Activated CD4-positive, alpha-beta T cell treated with anti-CD3 and anti-CD28 coated beads, Interleukin-2, amount 50 U/mL, for 1 hour (primary cell): ENCODE data around the gene ZMYND8.
A peak's percentile ranks its signal among the peaks of the same experiment; 100 is the strongest.
"Not testable (repeated sequence)": the region's sequence is repeated elsewhere in the genome, so short reads cannot be mapped to it uniquely, and the experiment has no call there.

Experiments
- DNase-seq: peaks from one replicate; pipeline ENCODE4 v3.0.0-alpha.2; 2020

The ZMYND8 gene

DNA sequence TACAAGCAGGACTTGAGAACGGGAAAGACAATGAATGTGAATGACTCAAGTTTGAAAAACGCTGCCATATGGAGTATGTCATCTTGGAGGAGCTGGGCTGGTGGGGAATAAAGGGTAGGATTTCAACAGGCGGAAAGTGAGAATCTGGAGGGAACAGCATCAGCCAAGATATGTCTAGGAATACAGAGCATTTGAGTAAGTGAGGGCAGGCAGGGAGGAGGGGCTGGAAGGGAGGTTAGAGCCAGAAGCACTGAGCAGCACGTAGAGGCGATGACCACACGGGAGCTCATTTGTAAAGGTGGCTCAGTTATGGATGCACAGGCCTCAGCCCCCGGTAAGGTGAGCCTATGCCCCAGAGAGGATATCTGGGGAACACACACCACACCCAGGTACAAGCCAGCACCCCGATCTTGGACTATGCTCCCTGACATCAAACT, 115.1 kb downstream of the ZMYND8 start:
- DNase-seq: no peak

DNA sequence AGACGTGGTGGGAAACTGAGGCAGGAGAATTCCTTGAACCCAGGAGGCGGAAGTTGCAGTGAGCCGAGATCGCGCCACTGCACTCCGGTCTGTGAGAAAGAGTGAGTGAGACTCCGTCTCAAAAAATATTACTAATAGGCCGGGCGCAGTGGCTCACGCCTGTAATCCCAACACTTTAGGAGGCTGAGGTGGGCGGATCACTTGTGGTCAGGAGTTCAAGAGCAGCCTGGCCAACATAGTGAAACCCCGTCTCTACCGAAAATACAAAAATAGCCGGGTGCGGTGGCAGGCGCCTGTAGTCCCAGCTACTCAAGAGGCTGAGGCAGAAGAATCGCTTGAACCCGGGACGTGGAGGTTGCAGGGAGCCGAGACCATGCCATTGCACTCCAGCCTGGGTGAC, 116.4 kb downstream of the ZMYND8 start:
- not testable (repeated sequence) for DNase-seq

DNA sequence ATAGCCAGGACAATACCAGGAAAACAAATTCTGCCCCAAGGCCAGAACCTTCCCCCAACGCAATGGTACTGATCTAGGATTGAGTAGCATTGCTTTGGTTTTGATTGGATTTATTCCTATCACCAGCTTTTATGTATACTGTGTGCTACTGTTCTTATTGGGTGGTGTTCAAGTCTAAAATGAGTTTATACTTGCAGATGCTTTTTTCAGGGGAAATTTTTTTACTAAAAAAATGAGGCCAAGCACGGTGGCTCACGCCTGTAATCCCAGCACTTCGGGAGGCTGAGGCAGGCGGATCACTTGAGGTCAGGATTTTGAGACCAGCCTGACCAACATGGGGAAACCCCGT, 116.8 kb downstream of the ZMYND8 start:
- no peak for DNase-seq

DNA sequence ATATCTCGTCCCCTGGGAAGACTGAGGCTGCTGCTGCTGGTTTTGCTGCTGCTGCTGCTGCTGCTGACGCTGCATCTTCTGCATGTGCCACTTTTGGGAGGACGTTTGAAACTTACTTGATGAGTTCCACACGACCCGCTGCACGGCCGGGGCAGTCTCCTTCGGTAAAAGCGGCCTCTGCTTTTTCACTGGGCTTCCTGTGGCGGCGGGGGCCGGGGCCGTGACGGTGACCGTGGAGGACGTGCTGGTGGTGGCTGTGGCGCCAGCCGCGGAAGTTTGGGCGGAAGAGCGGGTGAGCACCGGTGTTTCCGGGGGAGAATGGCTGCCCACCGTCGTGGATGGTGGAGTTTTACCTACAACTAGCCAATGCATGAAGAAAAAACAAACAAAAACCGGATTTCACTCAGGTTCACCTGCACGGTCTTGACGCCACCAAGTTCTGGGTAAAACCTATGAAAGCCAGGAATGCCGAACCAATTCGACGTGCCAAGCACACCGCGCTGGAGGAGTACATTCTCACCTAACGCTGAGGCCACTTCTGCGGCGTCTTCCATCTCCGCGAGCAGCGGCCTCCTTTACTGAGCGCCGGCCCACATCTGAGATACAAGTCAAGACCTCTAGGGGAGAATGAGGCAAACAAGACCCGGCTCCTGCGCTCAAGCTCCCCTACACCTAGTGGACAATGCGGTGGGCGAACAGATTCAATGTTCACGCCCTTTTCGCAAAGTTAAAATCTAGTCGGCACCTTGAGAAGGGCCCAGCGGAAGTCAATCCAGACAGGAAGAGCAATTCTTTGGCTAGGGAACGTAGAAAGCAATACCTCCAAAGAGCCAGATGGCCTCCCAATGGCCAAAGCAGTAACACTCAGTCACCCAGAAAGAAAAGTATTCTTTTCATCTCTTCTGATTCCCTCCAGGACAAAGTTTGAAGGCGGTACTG, 117.5 kb downstream of the ZMYND8 start:
- DNase-seq: no peak

DNA sequence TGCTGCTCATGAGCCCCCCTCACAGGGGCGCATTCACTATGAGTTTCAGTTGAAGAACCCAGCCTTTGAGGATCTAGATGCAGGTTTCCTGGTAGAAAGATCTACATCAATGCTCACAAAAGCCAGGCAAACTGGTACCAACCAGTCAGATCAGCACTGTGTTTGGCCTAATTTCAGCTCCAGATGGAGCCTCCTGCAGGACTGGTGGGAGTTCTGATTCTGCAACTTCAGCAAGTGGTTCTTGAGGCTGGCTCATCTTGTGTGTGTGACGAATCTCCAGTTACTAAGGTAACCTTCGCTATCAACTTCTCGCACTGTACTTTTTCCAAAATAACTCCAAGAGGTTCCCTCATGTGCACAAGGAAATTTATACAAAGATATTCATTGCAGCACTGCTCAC, 118.8 kb downstream of the ZMYND8 start:
- DNase-seq: no peak

DNA sequence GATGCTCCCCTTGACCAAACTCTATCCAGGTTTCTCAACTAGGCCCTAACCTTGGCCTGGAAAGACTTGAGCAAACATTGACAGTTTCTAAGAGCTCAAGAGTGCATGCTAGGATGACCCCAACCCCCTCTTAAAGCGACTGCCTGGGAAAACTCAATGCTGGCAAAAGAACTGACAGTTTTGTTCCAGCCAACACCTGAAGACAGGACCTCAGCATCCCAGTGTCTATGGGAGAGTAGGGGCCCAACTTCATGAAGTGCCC, 119.9 kb downstream of the ZMYND8 start:
- no peak for DNase-seq

DNA sequence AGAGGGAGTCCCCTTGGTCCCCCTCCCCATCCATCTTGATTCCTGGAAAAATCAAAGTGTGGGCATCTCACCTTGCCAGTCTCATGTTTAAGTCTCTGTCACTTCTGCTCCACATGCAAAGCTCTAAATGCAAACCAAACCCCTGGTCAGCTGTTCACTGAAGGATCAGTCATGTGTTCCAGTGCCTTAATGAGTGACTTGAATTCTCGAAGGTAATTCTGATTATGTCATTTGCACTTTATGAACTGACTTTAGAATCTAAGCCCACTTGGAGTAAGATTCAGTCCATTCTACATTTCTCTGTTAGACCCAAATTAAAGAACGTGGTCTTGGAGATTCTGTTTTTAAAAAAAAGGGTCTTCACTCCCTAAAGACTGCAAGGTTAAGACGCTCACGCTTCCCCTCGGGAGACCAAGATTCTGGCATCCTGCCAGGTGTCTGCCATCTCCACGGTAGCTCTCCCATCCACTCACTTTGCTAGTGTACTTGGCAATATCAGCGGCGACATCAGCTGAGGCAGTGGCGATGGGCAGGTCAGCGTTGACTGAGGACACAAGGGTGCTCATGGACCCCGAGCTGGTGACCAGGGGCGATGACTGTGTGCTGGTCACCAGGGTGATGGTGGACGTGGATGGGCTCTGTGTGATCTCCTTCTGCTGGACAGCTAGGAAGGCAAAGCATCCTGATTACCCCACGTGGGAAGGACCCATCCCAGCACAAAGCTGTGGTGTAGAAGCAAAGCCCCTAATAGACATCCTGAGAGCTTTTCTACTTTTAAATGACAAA, 120.5 kb downstream of the ZMYND8 start:
- DNase-seq: no peak

DNA sequence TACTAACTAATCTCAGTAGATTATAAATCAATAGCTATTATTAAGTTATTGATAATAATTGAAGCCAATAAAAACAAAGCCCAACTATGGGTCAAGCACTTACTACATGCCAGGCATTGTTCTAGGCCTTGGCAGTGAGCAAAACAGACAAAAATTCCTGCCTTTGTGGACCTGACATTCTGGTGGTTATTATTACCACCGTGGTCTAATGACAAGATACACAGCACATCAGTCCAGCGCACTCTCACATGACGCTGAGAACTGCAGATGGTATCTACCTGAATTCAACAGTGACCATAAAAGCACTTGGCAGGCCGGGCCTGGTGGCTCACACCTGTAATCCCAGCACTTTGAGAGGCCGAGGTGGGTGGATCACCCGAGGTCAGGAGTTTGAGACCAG, 121.4 kb downstream of the ZMYND8 start:
- DNase-seq: no peak

DNA sequence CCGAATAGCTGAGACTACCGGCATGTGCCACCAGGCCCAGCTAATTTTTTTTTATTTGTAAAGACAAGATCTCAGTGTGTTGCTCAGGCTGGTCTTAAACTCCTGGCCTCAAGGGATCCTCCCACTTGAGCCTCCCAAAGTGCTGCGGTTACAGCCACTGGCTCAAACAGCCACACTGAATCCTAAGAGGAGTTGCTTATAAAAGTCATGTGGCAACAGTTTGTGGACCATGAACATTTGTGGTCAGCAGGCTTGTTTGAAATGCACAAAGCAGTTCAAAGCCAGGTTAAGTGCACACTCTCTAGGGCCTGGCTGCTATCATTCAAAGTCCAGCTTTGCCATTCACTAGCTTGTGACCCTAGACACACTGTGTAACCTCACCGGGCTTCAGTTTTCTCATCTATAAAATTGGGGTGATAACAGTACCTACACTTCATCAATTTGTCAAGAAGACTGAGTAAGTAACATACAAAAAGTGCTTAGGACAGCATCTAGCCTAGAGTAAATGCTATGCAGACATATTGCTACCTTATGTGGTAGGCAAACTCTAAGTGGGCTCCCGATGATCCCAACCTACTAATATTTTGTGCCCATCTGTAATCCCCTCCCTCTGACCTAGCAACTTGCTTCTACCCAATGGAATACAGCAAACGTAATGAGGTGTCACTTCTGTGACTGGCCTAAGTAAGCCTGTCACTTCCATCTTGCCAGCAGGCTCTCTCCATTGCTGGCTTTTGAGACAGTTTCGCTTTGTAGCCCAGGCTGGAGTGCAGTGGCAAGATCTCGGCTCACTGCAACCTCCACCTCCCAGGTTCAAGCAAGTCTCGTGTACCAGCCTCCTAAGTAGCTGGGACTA, 122.9 kb downstream of the ZMYND8 start:
- no peak for DNase-seq

DNA sequence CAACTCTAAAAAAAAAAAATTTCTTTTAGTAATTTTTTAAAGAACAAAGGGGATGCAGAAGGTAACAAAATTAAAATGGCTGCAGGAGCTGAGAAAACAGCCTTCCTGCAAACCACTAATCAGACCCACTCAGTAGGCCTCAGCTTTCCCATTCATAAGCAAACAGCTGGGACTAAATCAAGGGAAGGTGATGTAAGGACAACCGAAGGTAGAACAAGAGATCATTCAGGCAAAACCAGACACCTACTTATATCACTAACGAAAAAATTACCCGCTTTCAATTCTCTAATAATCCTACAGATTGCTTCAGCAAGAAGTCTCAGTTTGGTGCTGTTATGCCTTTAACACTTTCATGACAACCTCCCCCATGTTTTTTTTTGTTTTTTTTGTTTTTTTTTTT, 124.0 kb downstream of the ZMYND8 start:
- DNase-seq: no peak

DNA sequence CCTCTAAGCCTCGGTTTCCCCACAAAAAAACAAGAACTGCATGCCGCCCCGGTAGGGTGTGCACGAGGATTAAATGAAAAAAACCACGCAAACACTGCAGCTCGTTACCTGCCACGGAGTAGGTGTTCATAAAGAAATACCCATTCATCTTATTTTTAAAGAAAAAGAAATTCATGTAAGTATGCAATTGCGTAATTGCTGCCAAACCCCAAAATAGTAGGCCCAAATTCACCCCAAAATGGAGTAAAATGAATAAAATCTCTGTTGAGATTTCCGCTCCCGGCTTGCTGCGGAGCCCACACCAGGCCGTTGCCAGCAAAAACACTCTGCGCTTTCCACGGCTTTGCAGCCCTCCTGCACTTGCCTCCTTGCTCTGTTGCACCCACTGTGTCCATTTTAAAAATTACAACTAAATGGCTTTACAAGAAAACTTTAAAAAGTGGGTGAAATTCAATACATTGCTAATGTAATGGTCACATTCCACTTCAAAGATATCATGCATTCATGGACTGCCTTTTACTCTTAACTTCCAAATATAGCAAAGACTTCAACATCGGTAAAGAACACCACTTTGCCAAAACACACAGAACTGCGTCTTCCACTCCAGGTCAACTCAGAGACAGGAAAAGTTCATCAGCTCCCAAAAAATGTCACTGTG, 125.0 kb downstream of the ZMYND8 start:
- no peak for DNase-seq

DNA sequence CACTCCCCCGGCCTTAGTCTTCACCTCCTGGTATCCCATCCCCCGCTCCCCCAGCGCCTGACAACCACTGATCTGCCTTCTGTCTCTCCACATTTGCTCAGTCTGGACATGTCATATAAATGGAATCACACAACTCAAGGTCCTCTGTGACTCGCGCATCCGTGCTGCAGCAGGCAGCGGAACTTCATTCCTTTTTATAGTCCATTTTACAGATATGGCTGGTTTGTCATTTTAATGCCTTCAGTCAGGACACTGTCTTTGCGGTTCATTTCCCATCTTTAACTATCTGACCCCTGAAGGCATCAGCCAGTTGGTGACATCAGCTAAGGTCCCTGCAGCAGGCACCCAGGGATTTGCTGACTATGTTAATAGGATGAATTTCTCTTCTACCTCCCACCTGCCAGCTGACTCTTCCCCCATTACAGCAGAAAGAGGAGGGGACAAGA, 125.7 kb downstream of the ZMYND8 start:
- no peak for DNase-seq

DNA sequence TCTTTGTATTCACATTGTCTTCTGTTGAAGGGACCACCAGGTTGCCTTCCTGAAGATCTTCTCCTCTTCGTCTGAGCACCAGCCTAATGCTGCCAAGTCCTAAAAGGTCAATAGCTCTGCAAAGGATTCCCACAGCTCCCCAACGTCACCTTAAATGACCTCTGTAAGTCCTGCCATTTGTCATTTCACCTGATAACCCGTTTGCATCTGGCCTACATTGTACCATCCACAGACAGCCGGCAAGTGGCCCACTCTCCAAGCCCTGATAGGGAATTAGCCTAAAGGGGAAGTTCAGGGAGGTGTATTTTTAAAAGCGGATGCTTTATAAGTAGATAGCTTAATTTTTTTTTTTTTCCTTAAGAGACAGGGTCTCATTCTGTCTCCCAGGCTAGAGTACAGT, 127.8 kb downstream of the ZMYND8 start:
- DNase-seq: no peak

DNA sequence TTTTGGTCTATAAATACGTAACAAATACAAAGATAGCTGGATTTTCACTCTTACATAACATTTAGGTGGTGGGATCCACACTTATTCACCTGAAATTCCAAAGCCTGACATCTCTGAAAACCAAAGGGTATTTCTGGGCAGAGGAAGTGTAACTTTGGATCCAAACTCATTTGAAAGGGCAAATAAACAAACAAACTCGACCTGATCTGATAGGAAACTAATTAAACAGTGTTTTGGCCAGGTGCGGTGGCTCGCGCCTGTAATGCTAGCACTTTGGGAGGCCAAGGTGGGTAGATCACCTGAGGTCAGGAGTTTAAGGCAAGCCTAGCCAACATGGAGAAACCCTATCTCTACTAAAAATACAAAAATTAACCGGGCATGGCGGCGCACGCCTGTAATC, 128.9 kb downstream of the ZMYND8 start:
- DNase-seq: no peak

DNA sequence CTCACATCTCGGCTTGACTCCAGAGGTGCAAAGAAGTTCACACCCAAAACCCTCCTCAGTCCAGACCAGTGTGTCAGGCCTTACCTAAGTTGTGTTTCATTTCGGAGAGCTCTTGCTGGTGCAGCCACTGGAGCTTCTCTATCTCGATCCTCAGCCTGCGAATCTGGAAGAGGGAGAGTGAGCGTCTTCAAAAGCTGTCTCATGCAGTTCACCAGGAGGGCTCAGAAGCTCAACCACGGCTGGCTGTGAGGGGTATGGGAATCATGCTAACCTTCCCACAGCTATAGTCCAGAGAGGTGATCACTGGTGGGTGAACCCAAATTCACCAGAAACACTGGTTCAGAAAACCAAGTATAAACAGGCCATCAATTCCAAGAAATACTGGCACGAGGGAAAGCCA, 129.4 kb downstream of the ZMYND8 start:
- DNase-seq: no peak

DNA sequence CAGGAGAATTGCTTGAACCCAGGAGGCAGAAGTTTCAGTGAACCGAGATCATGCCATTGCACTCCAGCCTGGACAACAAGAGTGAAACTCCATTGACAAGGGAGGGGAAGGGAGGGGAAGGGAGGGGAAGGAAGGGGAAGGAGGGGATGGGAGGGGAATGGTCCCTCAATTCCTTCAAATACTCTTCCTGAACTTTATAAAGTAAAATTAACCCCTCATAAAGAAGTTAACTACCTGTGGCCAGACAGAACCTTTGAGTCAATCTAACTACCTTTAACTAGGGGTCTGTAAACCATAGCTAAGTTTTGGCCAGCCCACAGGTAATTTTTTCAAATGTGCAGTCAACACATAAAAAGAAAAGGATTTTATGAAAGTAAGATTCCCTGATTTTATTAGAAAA, 131.0 kb downstream of the ZMYND8 start:
- no peak for DNase-seq

DNA sequence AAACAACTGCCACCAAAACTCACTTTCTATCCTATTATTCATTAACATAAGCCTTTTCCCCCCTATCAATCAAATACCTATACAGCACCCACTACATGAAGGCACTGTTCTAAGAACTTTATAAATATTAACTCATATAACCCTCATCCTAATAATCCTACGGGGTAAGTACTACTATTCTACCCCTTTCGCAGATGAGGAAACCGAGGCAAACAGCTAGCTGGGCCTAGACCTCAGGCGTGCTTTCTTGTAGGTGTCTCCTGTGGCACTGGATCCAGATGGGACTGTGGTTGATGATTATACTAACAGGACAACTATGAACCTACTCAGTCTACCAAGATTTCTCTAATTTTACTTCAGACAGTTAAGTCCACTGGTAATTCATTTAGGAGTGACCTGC, 131.6 kb downstream of the ZMYND8 start:
- DNase-seq: no peak

DNA sequence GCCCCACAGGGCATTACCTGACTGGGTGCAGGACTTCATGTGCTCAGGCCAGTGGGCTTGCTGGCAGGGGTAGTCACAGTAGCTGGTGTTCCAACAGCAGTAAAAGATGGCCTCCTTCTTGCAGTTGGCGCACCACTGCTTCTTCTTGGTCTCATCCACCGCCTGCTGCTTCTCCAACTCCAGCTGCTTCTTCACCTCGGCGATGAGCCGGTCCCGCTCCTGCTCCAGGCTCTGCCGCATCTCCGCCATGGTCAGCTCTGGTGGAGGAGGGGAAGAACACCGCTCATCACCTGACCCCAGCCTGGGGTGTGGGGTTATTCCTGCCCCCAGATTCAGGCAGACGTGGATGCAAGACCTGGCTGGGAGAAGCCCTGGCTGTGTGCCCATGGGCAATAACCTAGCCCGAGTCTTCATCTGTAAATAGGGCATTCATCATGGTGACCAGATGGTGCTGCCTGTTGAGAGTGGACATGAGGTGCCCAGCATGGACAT, 132.2 kb downstream of the ZMYND8 start:
- no peak for DNase-seq

DNA sequence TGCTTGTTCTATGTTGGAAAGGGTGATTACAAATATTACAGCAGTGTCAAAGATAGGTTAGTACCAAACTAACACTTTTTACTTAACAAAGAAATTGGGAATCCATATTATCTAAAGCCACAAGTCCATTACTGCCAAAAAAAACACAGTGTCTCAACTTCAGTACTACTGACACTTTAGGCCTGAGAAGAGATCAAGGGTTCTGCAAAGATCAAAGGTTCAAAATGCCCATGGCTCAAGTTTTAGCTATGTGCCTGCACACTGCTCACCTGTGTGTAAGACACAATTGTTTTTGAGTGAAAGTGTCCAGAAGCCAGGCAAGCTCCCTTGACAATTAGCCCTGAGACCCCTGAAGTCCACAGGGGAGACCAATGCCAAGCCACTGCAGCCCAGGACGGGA, 132.6 kb downstream of the ZMYND8 start:
- DNase-seq: no peak

DNA sequence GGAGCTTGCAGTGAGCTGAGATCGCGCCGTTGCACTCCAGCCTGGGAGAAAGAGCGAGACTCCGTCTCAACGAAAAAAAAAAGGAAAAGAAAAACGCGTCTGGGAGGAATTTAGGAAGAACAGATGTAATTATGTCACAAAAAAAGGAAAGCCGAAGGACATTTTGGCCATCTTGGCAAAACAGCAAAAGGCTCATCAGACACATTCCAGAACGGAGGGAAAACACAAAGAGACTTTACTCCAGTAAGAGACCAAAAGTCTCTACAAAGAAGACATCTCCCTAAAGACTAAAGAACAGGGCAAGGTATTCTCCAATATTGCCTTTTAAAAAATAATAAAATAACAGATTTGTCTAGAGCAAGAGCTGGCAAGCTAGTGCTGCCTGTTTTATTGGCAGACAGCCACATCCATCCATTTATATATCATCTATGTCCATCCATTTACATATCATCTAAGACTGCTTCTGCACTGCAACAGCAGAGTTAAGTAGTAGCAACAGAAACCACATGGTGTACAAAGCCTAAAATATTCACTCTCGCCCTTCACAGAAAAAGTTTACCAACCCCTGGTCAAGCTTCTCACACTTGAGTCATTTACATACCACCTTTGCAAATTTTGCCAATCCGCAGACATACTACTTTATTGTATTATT, 133.9 kb downstream of the ZMYND8 start:
- no peak for DNase-seq

DNA sequence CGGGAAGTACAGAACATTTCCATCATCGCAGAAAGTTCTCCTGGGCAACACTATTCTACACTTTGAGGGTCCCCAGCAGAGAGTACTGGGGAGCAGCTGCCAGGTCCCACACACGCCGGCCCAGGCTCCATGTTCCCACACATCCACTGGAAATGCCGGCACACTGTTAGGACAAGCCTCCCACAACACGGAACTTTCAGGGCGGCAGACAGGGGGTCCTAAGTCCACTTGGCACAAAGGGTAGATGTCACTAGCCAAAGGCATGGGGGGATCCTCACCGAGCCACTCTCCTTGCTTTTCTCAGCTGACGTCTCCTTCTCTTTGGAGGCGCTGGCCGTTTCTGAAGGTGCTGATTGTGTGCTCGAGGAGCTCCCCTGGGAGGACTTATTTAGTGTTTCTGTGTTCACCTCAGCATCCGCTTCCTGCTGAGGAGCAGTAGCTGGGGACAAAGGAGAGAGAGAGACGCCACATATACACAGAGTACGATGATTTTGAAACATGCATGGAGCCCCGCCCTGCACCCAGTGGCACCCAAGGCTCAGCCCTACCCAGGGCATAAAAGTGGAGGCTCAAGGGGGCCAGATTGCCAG, 135.4 kb downstream of the ZMYND8 start:
- DNase-seq: no peak

DNA sequence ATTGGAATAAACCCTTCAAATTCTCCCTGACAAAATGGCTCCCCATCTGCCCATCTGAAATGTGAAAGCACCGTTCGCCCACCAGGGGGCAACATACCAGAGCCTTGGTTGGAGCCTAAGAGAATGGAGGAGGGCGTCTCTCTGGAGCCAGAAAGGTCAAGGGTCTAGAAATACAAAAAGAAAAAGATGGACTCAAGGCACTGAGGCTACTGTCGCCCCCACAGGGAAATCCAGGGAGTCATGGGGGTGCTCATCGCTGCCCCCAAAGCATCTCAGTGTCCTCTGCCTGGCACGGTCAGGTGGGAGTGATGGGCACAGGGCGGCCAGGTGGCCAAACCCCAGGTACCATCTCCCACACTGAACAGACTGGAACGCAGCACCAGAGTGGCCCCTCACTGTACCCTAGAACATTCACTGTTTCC, 136.3 kb downstream of the ZMYND8 start:
- peak; percentile 42 for DNase-seq
